Measurements from ENCODE around the gene ZNF441.
A peak's percentile ranks its signal among the peaks of the same experiment; 100 is the strongest.
"Not testable (repeated sequence)": the region's sequence is repeated elsewhere in the genome, so short reads cannot be mapped to it uniquely, and the experiment has no call there.

Gene ZNF441

DNA sequence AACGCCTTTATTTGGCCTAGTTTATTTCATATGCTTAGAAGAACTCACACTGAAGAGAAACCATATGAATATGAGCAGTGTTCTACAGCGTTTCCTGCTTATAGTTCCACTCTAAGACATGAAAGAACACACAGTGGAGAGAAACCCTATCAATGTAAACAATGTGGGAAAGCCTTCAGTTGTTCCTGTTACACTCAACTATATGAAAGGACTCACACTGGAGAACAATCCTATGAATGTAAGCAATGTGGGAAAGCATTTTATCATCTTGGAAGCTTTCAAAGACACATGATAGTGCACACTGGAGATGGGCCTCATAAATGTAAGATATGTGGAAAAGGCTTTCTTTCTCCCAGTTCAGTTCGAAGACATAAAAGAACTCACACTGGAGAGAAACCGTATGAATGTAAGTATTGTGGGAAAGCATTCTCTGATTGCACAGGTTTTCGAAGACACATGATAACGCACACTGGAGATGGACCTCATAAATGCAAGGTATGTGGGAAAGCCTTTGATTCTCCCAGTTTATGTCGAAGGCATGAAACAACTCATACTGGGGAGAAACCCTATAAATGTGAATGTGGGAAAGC is 13.7 kb downstream of the ZNF441 start:
- DNase-seq (ENCODE audit: low read depth, low spot score): no peak

DNA sequence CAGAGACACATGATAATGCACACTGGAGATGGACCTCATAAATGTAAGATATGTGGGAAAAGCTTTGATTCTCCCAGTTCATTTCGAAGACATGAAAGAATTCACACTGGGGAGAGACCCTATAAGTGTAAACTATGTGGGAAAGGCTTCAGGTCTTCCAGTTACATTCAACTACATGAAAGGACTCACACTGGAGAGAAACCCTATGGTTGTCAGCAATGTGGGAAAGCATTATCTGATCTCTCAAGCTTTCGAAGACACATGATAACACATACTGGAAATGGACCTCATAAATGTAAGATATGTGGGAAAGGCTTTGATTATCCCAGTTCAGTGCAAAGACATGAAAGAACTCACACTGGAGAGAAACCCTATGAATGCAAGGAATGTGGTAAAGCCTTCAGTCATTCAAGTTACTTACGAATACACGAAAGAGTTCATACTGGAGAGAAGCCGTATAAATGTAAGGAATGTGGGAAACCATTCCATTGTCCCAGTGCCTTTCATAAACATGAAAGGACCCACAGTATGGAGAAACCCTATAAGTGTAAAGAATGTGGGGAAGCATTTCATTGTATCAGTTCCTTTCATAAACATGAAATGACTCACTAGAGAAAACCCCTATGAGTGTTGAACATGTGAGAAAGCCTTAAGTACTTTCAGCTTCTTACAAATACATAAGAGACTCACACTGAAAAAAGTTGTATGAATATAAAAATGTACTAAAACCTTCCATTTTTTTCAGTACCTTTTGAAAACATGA is 14.7 kb downstream of the ZNF441 start:
- DNase-seq (ENCODE audit: low read depth, low spot score): no peak

- DNase-seq (ENCODE audit: low read depth, low spot score): no peak
Measured at GRCh38 chr19:11783767-11784166, 17.0 kb downstream of the ZNF441 start.

DNA sequence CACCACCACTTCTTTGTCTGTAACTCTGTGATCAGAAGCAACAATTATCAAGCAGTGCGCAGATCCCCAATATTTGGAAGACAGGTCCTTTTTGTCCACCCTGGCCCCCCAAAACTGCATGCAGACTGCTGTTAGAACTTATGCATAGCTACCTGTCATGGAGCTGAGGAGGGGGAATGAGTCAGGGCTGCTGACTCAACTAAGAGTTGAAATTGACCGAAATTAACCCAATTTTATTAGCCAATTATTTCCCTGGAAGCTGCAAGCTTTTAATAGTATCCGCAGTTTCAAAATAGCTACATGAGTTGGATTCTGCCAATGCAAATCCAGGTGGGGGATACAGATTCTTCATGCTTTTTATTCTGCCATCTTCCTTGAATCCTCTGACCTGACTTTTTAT is 17.6 kb downstream of the ZNF441 start:
- no peak for DNase-seq (ENCODE audit: low read depth, low spot score)

DNA sequence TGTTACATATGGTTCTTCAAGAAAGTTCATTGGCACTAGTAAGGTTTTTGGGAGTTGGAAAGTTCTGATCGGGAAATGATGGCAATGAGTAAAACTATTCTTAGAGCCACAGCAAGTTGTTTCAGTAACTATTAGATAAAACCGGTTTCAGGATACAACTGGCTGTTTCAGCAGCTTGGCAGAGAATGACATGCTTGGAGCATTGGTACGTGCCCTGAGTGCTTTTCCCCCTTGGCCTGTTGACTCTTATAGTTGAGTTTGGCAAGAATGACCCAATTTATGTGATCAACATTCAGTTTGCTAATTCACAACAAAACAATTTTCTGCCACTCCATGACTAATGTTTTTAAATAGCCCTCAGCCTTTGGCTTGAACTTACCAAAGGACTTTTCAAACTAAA is 20.7 kb downstream of the ZNF441 start:
- no peak for DNase-seq (ENCODE audit: low read depth, low spot score)

DNA sequence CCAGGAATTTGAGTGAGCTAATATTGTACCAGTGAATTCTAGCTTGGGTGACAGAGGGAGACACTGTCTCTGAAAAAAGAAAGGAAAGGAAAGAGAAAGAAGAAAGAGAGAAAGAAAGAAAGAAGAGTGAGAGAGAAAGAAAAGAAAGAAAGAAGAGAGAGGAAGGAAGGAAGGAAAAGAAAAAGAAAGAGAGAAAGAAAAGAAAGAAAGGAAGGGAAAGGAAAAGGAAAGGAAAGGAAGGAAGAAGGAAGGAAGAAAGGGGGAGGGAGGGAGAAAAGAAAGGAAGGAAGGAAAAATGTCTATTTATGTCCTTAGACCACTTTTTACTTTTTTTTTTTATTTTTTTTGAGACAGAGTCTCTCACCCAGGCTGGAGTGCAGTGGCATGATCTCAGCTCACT is 26.1 kb downstream of the ZNF441 start:
- no peak for DNase-seq (ENCODE audit: low read depth, low spot score)

GRCh38 chr19:11797491-11797890 is 30.7 kb downstream of the ZNF441 start:
- DNase-seq (ENCODE audit: low read depth, low spot score): no peak

- peak; percentile 55 for DNase-seq (ENCODE audit: low read depth, low spot score)
Measured at GRCh38 chr19:11798391-11799330, 31.9 kb downstream of the ZNF441 start, which contains the start of gene ZNF491. TSS of gene ZNF491 (plus strand) at chr19:11798523. CDS start at chr19:11805954, 7,431 bp downstream.

DNA sequence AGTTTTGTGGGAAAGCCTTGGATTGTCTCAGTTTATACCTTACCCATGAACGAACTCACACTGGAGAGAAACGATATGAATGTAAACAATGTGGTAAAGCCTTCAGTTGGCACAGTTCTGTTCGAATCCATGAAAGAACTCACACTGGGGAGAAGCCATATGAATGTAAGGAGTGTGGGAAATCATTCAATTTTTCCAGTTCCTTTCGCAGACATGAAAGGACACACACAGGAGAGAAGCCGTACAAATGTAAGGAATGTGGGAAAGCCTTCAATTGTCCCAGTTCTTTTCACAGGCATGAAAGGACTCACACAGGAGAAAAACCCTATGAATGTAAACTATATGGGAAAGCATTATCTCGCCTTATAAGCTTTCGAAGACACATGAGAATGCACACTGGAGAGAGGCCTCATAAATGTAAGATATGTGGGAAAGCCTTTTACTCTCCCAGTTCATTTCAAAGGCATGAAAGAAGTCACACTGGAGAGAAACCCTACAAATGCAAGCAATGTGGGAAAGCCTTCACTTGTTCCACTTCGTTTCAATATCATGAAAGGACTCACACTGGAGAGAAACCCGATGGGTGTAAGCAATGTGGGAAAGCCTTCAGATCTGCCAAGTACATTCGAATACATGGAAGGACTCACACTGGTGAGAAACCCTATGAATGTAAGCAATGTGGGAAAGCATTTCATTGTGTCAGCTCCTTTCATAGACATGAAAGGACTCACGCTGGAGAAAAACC is 39.7 kb downstream of the ZNF441 start:
- DNase-seq (ENCODE audit: low read depth, low spot score): no peak

DNA sequence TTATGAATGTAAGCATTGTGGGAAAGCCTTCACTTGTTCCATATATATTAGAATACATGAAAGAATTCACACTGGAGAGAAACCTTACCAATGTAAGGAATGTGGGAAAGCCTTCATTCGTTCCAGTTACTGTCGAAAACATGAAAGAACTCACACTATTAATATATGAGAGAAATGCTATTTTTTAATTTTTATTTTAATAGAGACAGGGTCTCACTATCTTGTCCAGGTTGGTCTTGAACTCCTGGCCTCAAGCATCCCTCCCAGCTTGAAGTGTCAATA is 40.2 kb downstream of the ZNF441 start:
- no peak for DNase-seq (ENCODE audit: low read depth, low spot score)

- no peak for DNase-seq (ENCODE audit: low read depth, low spot score)
Measured at GRCh38 chr19:11813703-11814028, 46.9 kb downstream of the ZNF441 start.

- DNase-seq (ENCODE audit: low read depth, low spot score): peak; percentile 67
Measured at GRCh38 chr19:11814029-11814699, 47.4 kb downstream of the ZNF441 start, which contains the start of gene ZNF440. TSS of gene ZNF440 (plus strand) at chr19:11814273. CDS start at chr19:11814448, 175 bp downstream.

DNA sequence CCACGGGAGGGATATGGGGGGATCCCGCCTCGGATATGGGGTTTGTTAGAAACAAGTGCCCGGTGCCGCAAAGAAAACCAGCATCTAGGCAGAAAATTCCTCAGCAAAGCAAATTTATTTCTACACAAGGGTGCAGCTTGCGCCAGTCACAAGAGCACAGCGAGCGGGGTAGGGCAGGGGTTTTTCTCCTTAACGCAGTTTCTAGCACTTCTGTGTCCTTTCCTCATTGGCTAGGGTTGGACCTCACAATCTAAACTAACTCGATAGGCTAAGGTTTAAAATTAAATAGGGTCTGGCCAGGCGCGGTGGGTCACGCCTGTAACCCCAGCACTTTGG is 47.9 kb downstream of the ZNF441 start:
- no peak for DNase-seq (ENCODE audit: low read depth, low spot score)

DNA sequence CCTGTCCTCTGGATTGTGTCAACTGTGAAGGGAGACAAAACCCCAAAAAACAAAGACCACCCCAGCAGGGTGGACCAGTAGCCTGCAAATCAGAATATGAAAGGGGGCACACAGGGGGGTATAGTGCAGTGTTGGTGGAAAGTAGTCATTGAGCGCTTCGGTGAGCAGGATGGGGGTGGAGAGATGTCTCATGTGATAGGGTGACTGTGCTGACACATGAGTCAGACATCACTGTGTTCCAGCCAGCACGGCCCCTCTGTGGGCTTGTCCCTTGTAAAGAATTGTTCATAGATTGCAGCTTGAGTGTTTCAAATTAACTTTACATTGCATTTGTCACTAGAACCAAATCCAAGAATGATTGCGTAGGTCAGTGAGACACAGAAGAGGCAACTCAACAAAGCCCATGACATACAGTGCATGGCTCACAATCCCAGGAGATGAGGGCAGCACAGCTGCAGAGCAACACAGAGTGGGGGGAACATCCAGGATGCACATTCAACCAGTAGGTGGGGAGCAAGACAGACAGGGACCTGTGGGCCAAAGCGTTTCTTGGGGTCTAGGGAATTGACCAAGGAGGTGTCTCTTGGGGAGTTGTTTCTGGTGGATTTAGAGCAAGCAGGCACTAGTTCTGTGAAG is 54.8 kb downstream of the ZNF441 start:
- no peak for DNase-seq (ENCODE audit: low read depth, low spot score)

DNA sequence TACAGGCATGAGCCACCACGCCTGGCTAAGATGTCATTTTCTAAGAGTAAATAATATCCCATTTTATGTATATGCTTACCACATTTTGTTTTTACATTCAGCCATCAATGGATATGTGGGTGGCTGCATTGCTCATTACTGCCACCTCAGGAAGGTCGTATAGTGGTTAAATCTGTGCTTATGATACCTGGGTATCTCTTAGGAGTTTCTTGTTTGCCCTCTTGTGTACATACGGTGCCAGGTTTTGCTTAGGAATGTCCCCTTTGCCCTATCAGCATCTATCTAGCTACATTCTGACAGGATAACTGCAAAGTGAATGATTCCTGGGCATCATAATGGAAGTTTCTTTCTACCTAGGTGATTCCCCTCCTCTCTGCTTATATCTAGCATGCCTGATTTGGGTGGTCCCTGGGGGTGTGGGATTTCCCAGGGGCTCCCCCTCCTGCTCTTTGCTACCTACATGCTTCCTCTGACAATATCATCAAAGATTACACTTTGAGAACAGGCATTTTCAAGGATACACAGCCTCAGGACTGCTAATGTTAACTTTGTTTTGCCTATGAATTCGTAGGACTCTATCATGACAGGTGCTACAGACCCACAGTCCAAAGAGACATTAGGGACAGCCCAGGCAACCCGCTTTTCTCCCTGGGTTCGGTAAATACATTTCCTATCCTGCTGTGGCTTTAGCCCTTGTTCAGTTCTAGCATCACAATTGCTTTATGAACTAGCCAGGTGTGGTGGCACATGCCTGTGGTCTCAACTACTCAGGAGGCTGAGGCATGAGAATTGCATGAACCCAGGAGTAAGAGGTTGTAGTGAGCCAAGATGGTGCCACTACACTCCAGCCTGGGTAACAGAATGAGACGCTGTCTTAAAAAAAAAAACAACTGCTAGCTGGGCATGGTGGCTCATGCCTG is 62.4 kb downstream of the ZNF441 start:
- DNase-seq (ENCODE audit: low read depth, low spot score): not testable (repeated sequence)

DNA sequence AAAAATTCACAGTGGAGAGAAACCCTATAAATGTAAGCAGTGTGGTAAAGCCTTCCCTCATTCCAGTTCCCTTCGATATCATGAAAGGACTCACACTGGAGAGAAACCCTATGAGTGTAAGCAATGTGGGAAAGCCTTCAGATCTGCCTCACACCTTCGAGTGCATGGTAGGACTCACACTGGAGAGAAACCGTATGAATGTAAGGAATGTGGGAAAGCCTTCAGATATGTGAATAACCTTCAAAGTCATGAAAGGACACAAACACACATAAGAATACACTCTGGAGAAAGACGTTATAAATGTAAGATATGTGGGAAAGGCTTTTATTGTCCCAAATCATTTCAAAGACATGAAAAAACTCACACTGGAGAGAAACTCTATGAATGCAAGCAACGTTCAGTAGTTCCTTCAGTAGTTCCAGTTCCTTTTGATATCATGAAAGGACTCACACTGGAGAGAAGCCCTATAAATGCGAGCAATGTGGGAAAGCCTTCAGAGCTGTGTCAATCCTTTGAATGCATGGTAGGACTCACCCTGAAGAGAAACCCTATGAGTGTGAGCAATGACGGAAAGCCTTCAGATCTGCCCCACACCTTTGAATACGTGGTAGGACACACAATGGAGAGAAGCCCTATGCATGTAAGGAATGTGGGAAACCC is 65.6 kb downstream of the ZNF441 start:
- no peak for DNase-seq (ENCODE audit: low read depth, low spot score)

DNA sequence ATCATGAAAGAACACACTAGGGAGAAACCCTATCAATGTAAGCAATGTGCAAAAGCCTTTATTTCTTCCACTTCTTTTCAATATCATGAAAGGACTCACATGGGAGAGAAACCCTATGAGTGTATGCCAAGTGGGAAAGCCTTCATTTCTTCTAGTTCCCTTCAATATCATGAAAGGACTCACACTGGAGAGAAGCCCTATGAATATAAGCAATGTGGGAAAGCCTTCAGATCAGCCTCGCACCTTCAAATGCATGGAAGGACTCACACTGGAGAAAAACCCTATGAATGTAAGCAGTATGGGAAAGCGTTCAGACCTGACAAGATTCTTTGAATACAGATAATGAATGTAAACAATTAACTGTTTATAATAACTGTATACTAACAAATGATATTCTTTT is 66.7 kb downstream of the ZNF441 start:
- DNase-seq (ENCODE audit: low read depth, low spot score): no peak

Measured in brain pericyte (primary cell).